ENCODE data around the gene NR2F1-AS1.

NR2F1-AS1 gene

GRCh38 chr5:93620487-93621326, 39.7 kb upstream of the NR2F1-AS1 start:
- Histone ChIP-seq H3K27ac (no peak overlapping the region), H3K4me2 (ENCODE audit: low read length) (peak overlapping the region; percentile 90), H3K4me3 (ENCODE audit: low read depth, low read length) (peak overlapping the region; percentile 59), H2AFZ (peak overlapping the region; percentile 71), H3K4me1 (no peaks in the 10 kb centered on the region), H3K9ac (no peak overlapping the region), H3K36me3 (ENCODE audit: control insufficient read depth, insufficient read depth, low read length) (no peaks in the 10 kb centered on the region), H3K79me2 (no peaks in the 10 kb centered on the region), H3K27me3 (ENCODE audit: control insufficient read depth, insufficient read depth, low read length) (no peaks in the 10 kb centered on the region), H3K9me3 (ENCODE audit: control insufficient read depth, low read length) (no peaks in the 10 kb centered on the region)
- no peak for TF ChIP-seq CTCF (IDR thresholded peaks at IDR 0.05)

GRCh38 chr5:93616538-93617174, 35.6 kb upstream of the NR2F1-AS1 start:
- H3K27ac ChIP-seq: no peak overlapping the region
- TF ChIP-seq CTCF (IDR thresholded peaks at IDR 0.05): no peak
- no peaks in the 10 kb centered on the region for H3K4me1 ChIP-seq
- H2AFZ ChIP-seq: no peak overlapping the region
- H3K4me3 ChIP-seq (ENCODE audit: low read depth, low read length): no peak overlapping the region
- H3K4me2 ChIP-seq (ENCODE audit: low read length): no peak overlapping the region
- H3K9me3 ChIP-seq (ENCODE audit: control insufficient read depth, low read length): no peaks in the 10 kb centered on the region
- H3K9ac ChIP-seq: no peak overlapping the region
- H3K79me2 ChIP-seq: no peaks in the 10 kb centered on the region
- H3K27me3 ChIP-seq (ENCODE audit: control insufficient read depth, insufficient read depth, low read length): peaks cover 16% of the 10 kb centered on the region
- H3K36me3 ChIP-seq (ENCODE audit: control insufficient read depth, insufficient read depth, low read length): no peaks in the 10 kb centered on the region

- Histone ChIP-seq H3K27me3 (ENCODE audit: control insufficient read depth, insufficient read depth, low read length) (peaks cover 26% of the 10 kb centered on the region), H3K79me2 (no peaks in the 10 kb centered on the region), H3K9me3 (ENCODE audit: control insufficient read depth, low read length) (no peaks in the 10 kb centered on the region), H3K4me3 (ENCODE audit: low read depth, low read length) (no peak overlapping the region), H3K4me2 (ENCODE audit: low read length) (no peak overlapping the region), H3K36me3 (ENCODE audit: control insufficient read depth, insufficient read depth, low read length) (no peaks in the 10 kb centered on the region), H2AFZ (no peak overlapping the region), H3K27ac (no peak overlapping the region), H3K4me1 (no peaks in the 10 kb centered on the region), H3K9ac (no peak overlapping the region)
- no peak for TF ChIP-seq CTCF (IDR thresholded peaks at IDR 0.05)
Measured at GRCh38 chr5:93612855-93613243, 31.8 kb upstream of the NR2F1-AS1 start.

- Histone ChIP-seq H3K27me3 (ENCODE audit: control insufficient read depth, insufficient read depth, low read length) (peaks cover 26% of the 10 kb centered on the region), H3K79me2 (no peaks in the 10 kb centered on the region), H3K9ac (no peak overlapping the region), H3K27ac (no peak overlapping the region), H2AFZ (no peak overlapping the region), H3K4me1 (no peaks in the 10 kb centered on the region), H3K4me2 (ENCODE audit: low read length) (no peak overlapping the region), H3K4me3 (ENCODE audit: low read depth, low read length) (no peak overlapping the region), H3K9me3 (ENCODE audit: control insufficient read depth, low read length) (no peaks in the 10 kb centered on the region), H3K36me3 (ENCODE audit: control insufficient read depth, insufficient read depth, low read length) (no peaks in the 10 kb centered on the region)
- no peak for TF ChIP-seq CTCF (IDR thresholded peaks at IDR 0.05)
Measured at GRCh38 chr5:93611976-93612854, 31.2 kb upstream of the NR2F1-AS1 start.
